K562 (cell line): ENCODE measurements around the gene GALNT5. TPM values are rescaled to one million over a fixed set of nuclear protein-coding genes. Genes with fewer than 3 reads are reported as not detected.

Experiments
- BMI1 ChIP-seq: fragments of 150-350 bp; IDR thresholded peaks from 2 replicates; pipeline ENCODE4 v1.6.1; 2014; ENCODE audit warnings: low read length
- GABPA ChIP-seq: fragments of 200-800 bp; sonication (Bioruptor generic); conservative IDR thresholded peaks from 2 replicates; pipeline ENCODE4 v1.6.1; 2016; ENCODE audit warnings: low read depth, missing genetic modification characterization, missing compliant biosample characterization
- HDAC3 ChIP-seq: fragments of 450-650 bp; IDR thresholded peaks from 2 replicates; pipeline ENCODE4 v1.6.1; 2018; ENCODE audit warnings: borderline replicate concordance, mild to moderate bottlenecking, moderate library complexity; ENCODE audit not compliant: partially characterized antibody
- HNRNPL ChIP-seq: fragments of 200-400 bp; formaldehyde crosslinking; IDR thresholded peaks from 2 replicates; pipeline ENCODE4 v1.6.1; 2017; ENCODE audit warnings: low read depth, mild to moderate bottlenecking, low read length
- IFI16 ChIP-seq: fragments of 250-450 bp; sonication (Bioruptor Pico); IDR thresholded peaks from 2 replicates; pipeline ENCODE4 v2.1.2; 2022; ENCODE audit warnings: mild to moderate bottlenecking, inconsistent platforms
- MBD2 ChIP-seq: sonication (generic); IDR thresholded peaks from 2 replicates; pipeline ENCODE4 v1.6.1; 2016; ENCODE audit warnings: low read depth, borderline replicate concordance
- MEF2D ChIP-seq: conservative IDR thresholded peaks from 2 replicates; pipeline ENCODE4 v1.6.1; 2016; ENCODE audit warnings: low read depth, missing genetic modification characterization, missing compliant biosample characterization
- MEIS2 ChIP-seq: fragments of 450-650 bp; IDR thresholded peaks from 2 replicates; pipeline ENCODE4 v1.6.1; 2014; ENCODE audit warnings: mild to moderate bottlenecking; ENCODE audit not compliant: partially characterized antibody
- PML ChIP-seq: IDR thresholded peaks from 2 replicates; pipeline ENCODE4 v1.6.1; 2012; ENCODE audit warnings: low read length, inconsistent platforms
- RBM39 ChIP-seq: fragments of 200-400 bp; formaldehyde crosslinking; optimal IDR thresholded peaks from 2 replicates; pipeline ENCODE3; 2018; ENCODE audit warnings: low read depth, low read length
- SIN3B ChIP-seq: fragments of 450-650 bp; IDR thresholded peaks from 2 replicates; pipeline ENCODE4 v1.6.1; 2017; ENCODE audit warnings: low read depth, mild to moderate bottlenecking, moderate library complexity
- TAL1 ChIP-seq: fragments of 450-650 bp; IDR thresholded peaks from 2 replicates; pipeline ENCODE4 v1.6.1; 2016; ENCODE audit warnings: mild to moderate bottlenecking
- TSHZ1 ChIP-seq: fragments of 250-450 bp; sonication (Bioruptor Pico); IDR thresholded peaks from 2 replicates; pipeline ENCODE4 v1.4.0; 2020; ENCODE audit warnings: mild to moderate bottlenecking, moderate library complexity
- VEZF1 ChIP-seq: fragments of 200-800 bp; sonication (Bioruptor generic); IDR thresholded peaks from 2 replicates; pipeline ENCODE4 v1.6.1; 2017; ENCODE audit warnings: missing genetic modification characterization, missing compliant biosample characterization
- ZBTB17 ChIP-seq: fragments of 450-650 bp; formaldehyde crosslinking; IDR thresholded peaks from 2 replicates; pipeline ENCODE4 v1.4.0; 2020; ENCODE audit warnings: mild to moderate bottlenecking
- ZMIZ1 ChIP-seq, 2 experiments: fragments of 150-350 bp in 1 of 2; IDR thresholded peaks; 2 replicates each; pipeline ENCODE4 v1.6.1; 2012 to 2016; ENCODE audit warnings: low read depth in 2 of 2, low read length in 2 of 2, mild to moderate bottlenecking in 1 of 2, moderate library complexity in 1 of 2
- ZNF197 ChIP-seq: fragments of 200-800 bp; sonication (Bioruptor generic); IDR thresholded peaks from 2 replicates; pipeline ENCODE4 v1.6.1; 2016; ENCODE audit warnings: low read depth, missing genetic modification characterization, missing compliant biosample characterization
- ZNF316 ChIP-seq: fragments of 450-650 bp; IDR thresholded peaks from 2 replicates; pipeline ENCODE4 v1.6.1; 2016
- ZNF507 ChIP-seq: conservative IDR thresholded peaks from 2 replicates; pipeline ENCODE4 v1.6.1; 2017; ENCODE audit warnings: missing genetic modification characterization, missing compliant biosample characterization
- ZNF696 ChIP-seq: fragments of 250-450 bp; sonication (Bioruptor Pico); conservative IDR thresholded peaks from 2 replicates; pipeline ENCODE4 v1.4.0; 2020; ENCODE audit warnings: mild to moderate bottlenecking, moderate library complexity
- polyA plus RNA-seq, 8 experiments: library from polyadenylated mRNA; depleted of rRNA in 4 of 8; stranded (reverse) in 5 of 8; unstranded in 3 of 8; fragments of >200 nt; fragmentation: Nextera tagmentation in 2 of 8; fragmentation: Illumina TruSeq in 1 of 8; extraction: Ambion mirVana in 2 of 8; extraction: Trizol in 1 of 8; gene quantifications; 2 replicates each; pipeline versions ENCODE4 v1.2.1 to v1.2.3, GENCODE V29; 2011 to 2014; ENCODE audit warnings: inconsistent platforms in 1 of 8, missing spikeins in 1 of 8
- total RNA-seq, 7 experiments: library from RNA; depleted of rRNA in 6 of 7; stranded (reverse); fragments of >200 nt in 6 of 7; fragmentation: Illumina TruSeq in 2 of 7; extraction: Trizol in 2 of 7; gene quantifications; 2 replicates each; pipeline versions ENCODE4 v1.2.1 to v1.2.3, GENCODE V29; 2011 to 2021; ENCODE audit warnings: low replicate concordance in 1 of 7

The GALNT5 gene
- total and polyA plus RNA-seq, 9 of the 15 experiments (the other 6 are each of a cell fraction or from before 2014, with no cell fraction given), result 21.6 to 73.0 (median 54.7) TPM

DNA sequence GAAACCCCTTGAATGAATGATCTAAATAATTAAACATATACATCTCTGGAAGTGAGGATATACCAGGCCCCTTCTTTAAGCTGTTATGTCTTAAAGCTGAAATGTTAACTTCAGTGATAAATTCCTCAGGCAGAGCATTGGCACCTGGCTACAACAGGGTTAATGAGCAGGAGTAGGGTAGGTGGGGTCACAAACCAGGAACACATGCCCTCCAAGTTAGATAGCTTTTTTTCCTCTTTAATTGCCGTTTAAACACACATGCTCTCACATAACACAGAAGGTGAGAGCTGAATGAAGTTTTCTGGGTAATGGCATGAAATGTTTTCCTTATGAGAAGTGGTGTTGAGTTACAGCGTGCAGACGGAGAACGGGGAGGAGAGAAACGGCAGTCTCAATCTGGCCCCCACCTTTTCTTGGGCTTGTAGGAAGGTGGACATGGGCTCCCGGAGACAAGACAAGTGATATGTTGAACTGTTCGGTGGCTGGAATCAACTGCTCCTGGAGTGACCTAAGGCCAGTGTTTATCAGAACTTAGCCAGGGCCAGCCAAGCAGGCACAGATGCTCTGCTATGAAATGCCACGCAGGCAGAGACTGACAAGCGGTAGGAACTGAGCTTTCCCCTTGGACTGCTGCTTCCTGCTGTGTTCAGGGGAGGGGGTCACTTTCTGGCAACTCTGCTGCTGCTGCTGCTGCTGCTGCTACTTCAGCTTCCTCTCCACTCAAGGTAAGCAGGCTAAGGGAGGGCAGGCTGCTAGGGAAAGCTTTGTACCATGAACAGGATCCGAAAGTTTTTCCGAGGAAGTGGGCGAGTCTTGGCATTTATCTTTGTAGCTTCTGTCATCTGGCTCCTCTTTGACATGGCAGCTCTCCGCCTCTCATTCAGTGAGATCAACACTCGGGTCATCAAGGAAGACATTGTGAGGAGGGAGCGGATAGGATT, at the start of gene GALNT5 (continued):
- TF ChIP-seq SIN3B, result no peak
- no peak for TF ChIP-seq TSHZ1 (CRISPR knock-in tag)
- peak; percentile 53; the same call in 1 of the 2 replicates for TF ChIP-seq MEF2D
- no peak for TF ChIP-seq HDAC3
- no peak for TF ChIP-seq BMI1
- TF ChIP-seq ZBTB17 (CRISPR knock-in tag), result no peak; the same call in 1 of the 2 replicates
- no peak for TF ChIP-seq ZMIZ1 (IDR thresholded peaks at IDR 0.05; ENCODE audit: low read depth in 2 of 2, low read length in 2 of 2)
- peak; percentile 70 for TF ChIP-seq PML
- peak; percentile 45 for TF ChIP-seq MEIS2
- no peak for TF ChIP-seq ZNF696 (CRISPR knock-in tag)
- no peak for TF ChIP-seq IFI16 (CRISPR knock-in tag)
- no peak; the same call in 1 of the 2 replicates for TF ChIP-seq ZNF316
- peak; percentile 80; the same call in 1 of the 2 replicates for TF ChIP-seq ZNF197 (CRISPR knock-in tag)
- TF ChIP-seq HNRNPL, result no peak
- no peak for TF ChIP-seq RBM39
- TF ChIP-seq ZNF507 (tag), result no peak
- no peak; the same call in 1 of the 2 replicates for TF ChIP-seq TAL1
- TF ChIP-seq MBD2, result peak; percentile 34; the same call in 1 of the 2 replicates
- peak; percentile 73 for TF ChIP-seq VEZF1 (CRISPR knock-in tag)
- TF ChIP-seq GABPA (tag), result peak; percentile 5; the same call in 1 of the 2 replicates
